ENCODE results near the gene ACTR3C.
"Not testable (repeated sequence)": the region's sequence is repeated elsewhere in the genome, so short reads cannot be mapped to it uniquely, and the experiment has no call there.

DNA sequence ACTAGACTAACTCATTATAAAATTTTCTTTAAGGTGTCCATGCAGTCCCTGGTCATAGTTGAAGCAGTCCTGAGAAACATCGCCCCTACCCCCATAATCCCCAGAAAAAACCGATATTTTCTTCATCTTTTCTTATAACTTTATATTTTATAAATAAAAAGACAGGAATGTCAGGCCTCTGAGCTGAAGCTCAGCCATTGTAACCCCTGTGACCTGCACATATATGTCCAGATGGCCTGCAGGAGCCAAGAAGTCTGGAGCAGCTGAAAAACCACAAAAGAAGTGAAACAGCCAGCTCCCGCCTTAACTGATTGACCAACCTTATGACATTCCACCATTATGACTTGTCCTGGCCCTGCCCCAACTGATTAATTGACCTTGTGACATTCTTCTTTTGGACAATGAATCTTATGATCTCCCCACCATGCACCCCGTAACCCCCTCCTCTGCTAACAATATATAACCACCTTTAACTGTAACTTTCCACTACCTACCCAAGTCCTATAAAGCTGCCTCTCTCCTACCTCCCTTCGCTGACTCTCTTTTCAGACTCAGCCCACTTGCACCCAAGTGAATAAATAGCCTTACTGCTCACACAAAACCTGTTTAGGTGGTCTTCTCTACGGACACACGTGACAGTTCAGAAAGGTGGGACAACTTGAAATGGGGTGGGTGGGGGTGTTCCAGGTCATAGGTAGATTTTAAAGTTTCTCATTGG, 10.5 kb downstream of the ACTR3C start:
- not testable (repeated sequence) for TF ChIP-seq CTCF, POLR2A (IDR thresholded peaks at IDR 0.05)
